Retinal pigment epithelial cell (primary cell): ENCODE measurements around the gene TMEM219.

Source experiments
- DNase-seq: peaks from one replicate; pipeline ENCODE4 v3.0.0-alpha.2; 2010; ENCODE audit warnings: low read depth
- H3K4me3 ChIP-seq: 2 replicates; pipeline ENCODE4 v1.5.1; 2011; ENCODE audit warnings: mild to moderate bottlenecking, low read length, control low read depth, moderate library complexity
- CTCF ChIP-seq: conservative IDR thresholded peaks from 2 replicates; pipeline ENCODE4 v1.5.1; 2011; ENCODE audit warnings: low read depth, low read length, control low read depth, inconsistent platforms

TMEM219 gene

GRCh38 chr16:29968205-29968604 is 6.3 kb downstream of the TMEM219 start:
- no peak overlapping the region for H3K4me3 ChIP-seq
- TF ChIP-seq CTCF, result no peak
- DNase-seq, result no peak

- DNase-seq, result no peak
- H3K4me3 ChIP-seq, result no peak overlapping the region
- no peak for TF ChIP-seq CTCF
These were observed 9.4 kb downstream of the TMEM219 start for GRCh38 chr16:29971304-29971703.

- H3K4me3 ChIP-seq, result no peak overlapping the region
- DNase-seq, result no peak
- TF ChIP-seq CTCF, result no peak
These were observed 10.6 kb downstream of the TMEM219 start for GRCh38 chr16:29972500-29972899.

GRCh38 chr16:29972992-29973383 is 11.1 kb downstream of the TMEM219 start:
- no peak overlapping the region for H3K4me3 ChIP-seq
- no peak for DNase-seq

GRCh38 chr16:29973384-29974246 is 11.7 kb downstream of the TMEM219 start, which contains the start of gene TAOK2:
Gene TAOK2, plus strand, starts transcription at chr16:29973868. Its CDS starts 3,905 bp downstream, at chr16:29977773.
- TF ChIP-seq CTCF, result no peak
- peak; percentile 96 for DNase-seq
- H3K4me3 ChIP-seq, result peak within 1 kb of the TSS; percentile 94

More at GRCh38 chr16:29972992-29973383, 11.1 kb downstream of the TMEM219 start:
- TF ChIP-seq CTCF, result no peak

- no peak for DNase-seq
These were observed 12.6 kb downstream of the TMEM219 start for GRCh38 chr16:29974291-29975133.

More at GRCh38 chr16:29974291-29975133, 12.6 kb downstream of the TMEM219 start:
- TF ChIP-seq CTCF, result no peak
- peak overlapping the region; percentile 94 for H3K4me3 ChIP-seq
